IMR-90 (cell line): Measurements from ENCODE around the gene C17orf78. TPM values are rescaled to one million over a fixed set of nuclear protein-coding genes. Genes with fewer than 3 reads are reported as not detected.

Source experiments
- ATAC-seq: fragments of 200-7000 bp; cut with Tn5 transposase; 2 replicates; pipeline ENCODE4 v1.9.1; 2020; ENCODE audit warnings: low read depth, mild to moderate bottlenecking, moderate library complexity
- BruUV-seq: library from RNA; stranded (reverse); fragments of 400-500 nt; replicated peaks from 2 replicates; lab custom pipeline; 2021; lab: Mats Ljungman, UMichigan
- CTCF ChIA-PET: fragments of 300-600 bp; formaldehyde crosslinking; extraction: SDS; loops from one replicate; lab custom pipeline; 2021; ENCODE audit warnings: antibody characterized with exemption; lab: Yijun Ruan, JAX
- POLR2A ChIA-PET: fragments of 300-600 bp; sonication (Branson Sonifier 250); formaldehyde crosslinking; loops from one replicate; lab custom pipeline; 2022; ENCODE audit warnings: antibody characterized with exemption; ENCODE audit not compliant: unreplicated experiment; lab: Charles Lee
- DNase-seq: peaks from one replicate; pipeline ENCODE4 v3.0.0; 2013
- H2AFZ ChIP-seq: replicated peaks from 2 replicates; pipeline ENCODE3; 2013; ENCODE audit warnings: low read length, mild to moderate bottlenecking; ENCODE audit not compliant: poor library complexity
- H2AK5ac ChIP-seq: 2 replicates; pipeline ENCODE4 v1.6.1; 2013; ENCODE audit warnings: low read depth, low read length, inconsistent platforms
- H2AK9ac ChIP-seq: replicated peaks from 2 replicates; pipeline ENCODE3; 2013; ENCODE audit warnings: mild to moderate bottlenecking, low read depth, low read length, moderate library complexity; ENCODE audit not compliant: poor library complexity
- H2BK120ac ChIP-seq: 2 replicates; pipeline ENCODE4 v1.6.1; 2013; ENCODE audit warnings: low read depth, low read length, inconsistent platforms
- H2BK15ac ChIP-seq: 3 replicates; pipeline ENCODE4 v1.6.1; 2013; ENCODE audit warnings: low read depth, low read length, inconsistent platforms
- H2BK20ac ChIP-seq: 2 replicates; pipeline ENCODE4 v1.6.1; 2013; ENCODE audit warnings: low read depth, mild to moderate bottlenecking, inconsistent platforms, low read length, moderate library complexity
- H2BK5ac ChIP-seq: 2 replicates; pipeline ENCODE4 v1.6.1; 2013; ENCODE audit warnings: mild to moderate bottlenecking, low read depth, low read length, inconsistent platforms; ENCODE audit not compliant: poor library complexity, severe bottlenecking
- H3K14ac ChIP-seq: replicated peaks from 2 replicates; pipeline ENCODE4 v1.6.1; 2013; ENCODE audit warnings: low read depth, low read length, inconsistent platforms
- H3K18ac ChIP-seq: 2 replicates; pipeline ENCODE4 v1.6.1; 2013; ENCODE audit warnings: low read depth, low read length, control low read depth
- H3K23ac ChIP-seq: 2 replicates; pipeline ENCODE4 v1.6.1; 2013; ENCODE audit warnings: low read depth, low read length, inconsistent platforms
- H3K27ac ChIP-seq: 2 replicates; pipeline ENCODE4 v1.5.1; 2013; ENCODE audit warnings: mild to moderate bottlenecking, control low read depth, low read length; ENCODE audit not compliant: insufficient read depth
- H3K27me3 ChIP-seq: 2 replicates; pipeline ENCODE4 v1.6.1; 2013; ENCODE audit warnings: low read length; ENCODE audit not compliant: control insufficient read depth, insufficient read depth
- H3K36me3 ChIP-seq: 2 replicates; pipeline ENCODE4 v1.6.1; 2013; ENCODE audit warnings: low read length, mixed read lengths; ENCODE audit not compliant: control insufficient read depth, insufficient read depth
- H3K4ac ChIP-seq: 2 replicates; pipeline ENCODE4 v1.6.1; 2013; ENCODE audit warnings: low read depth, low read length, inconsistent platforms
- H3K4me1 ChIP-seq: 2 replicates; pipeline ENCODE4 v1.6.1; 2013; ENCODE audit warnings: low read length, mixed read lengths; ENCODE audit not compliant: control insufficient read depth, insufficient read depth
- H3K4me2 ChIP-seq: 2 replicates; pipeline ENCODE4 v1.6.1; 2013; ENCODE audit warnings: low read depth, mild to moderate bottlenecking, control low read depth, low read length, moderate library complexity
- H3K4me3 ChIP-seq: 2 replicates; pipeline ENCODE4 v1.5.1; 2013; ENCODE audit warnings: low read depth, mild to moderate bottlenecking, control low read depth, low read length, moderate library complexity; ENCODE audit not compliant: insufficient read depth
- H3K56ac ChIP-seq: 2 replicates; pipeline ENCODE4 v1.6.1; 2013; ENCODE audit warnings: low read length, inconsistent platforms; ENCODE audit not compliant: insufficient read depth; ENCODE audit errors: extremely low read depth
- H3K79me1 ChIP-seq, 2 experiments: 2 replicates each; pipeline ENCODE4 v1.6.1; 2013; ENCODE audit warnings: low read length in 2 of 2, inconsistent platforms in 1 of 2, low read depth in 1 of 2
- H3K9ac ChIP-seq: 2 replicates; pipeline ENCODE4 v1.6.1; 2013; ENCODE audit warnings: low read depth, low read length, control low read depth
- H3K9me1 ChIP-seq: 2 replicates; pipeline ENCODE4 v1.6.1; 2013; ENCODE audit warnings: low read length, inconsistent platforms; ENCODE audit not compliant: insufficient read depth
- H3K9me3 ChIP-seq: 2 replicates; pipeline ENCODE4 v1.6.1; 2013; ENCODE audit warnings: low read length; ENCODE audit not compliant: control insufficient read depth, insufficient read depth
- H4K20me1 ChIP-seq: 2 replicates; pipeline ENCODE4 v1.6.1; 2013; ENCODE audit warnings: low read length, inconsistent platforms; ENCODE audit not compliant: insufficient read depth
- H4K5ac ChIP-seq: 2 replicates; pipeline ENCODE4 v1.6.1; 2013; ENCODE audit warnings: mild to moderate bottlenecking, low read depth, low read length, control low read depth
- H4K8ac ChIP-seq, 2 experiments: 2 replicates each; pipeline ENCODE4 v1.6.1; 2013; ENCODE audit warnings: low read depth in 2 of 2, low read length in 2 of 2, control low read depth in 1 of 2, inconsistent platforms in 1 of 2
- H4K91ac ChIP-seq: 2 replicates; pipeline ENCODE4 v1.6.1; 2013; ENCODE audit warnings: low read depth, low read length, inconsistent platforms; ENCODE audit not compliant: insufficient read depth
- POLR2A ChIP-seq: IDR thresholded peaks from 2 replicates; pipeline ENCODE4 v1.6.1; 2012; ENCODE audit warnings: mild to moderate bottlenecking, low read depth, low read length
- WGBS, 2 experiments: methylation state at CpG; one replicate each; pipeline versions ENCODE4 v1.1.5 to v1.1.7; 2013; ENCODE audit warnings: missing lambda C conversion rate in 2 of 2; ENCODE audit not compliant: insufficient read length in 1 of 2; ENCODE audit errors: extremely low coverage in 2 of 2; 5-methylcytosine and 5-hydroxymethylcytosine counted together
- dilution Hi-C: fragments of 300-500 bp; cut with HindIII; formaldehyde crosslinking; loops from one replicate; pipeline ENCODE4 v1.14.3; 2018; ENCODE audit warnings: low sequenced_read_pairs; ENCODE audit not compliant: unreplicated experiment
- in situ Hi-C: fragments of 300-500 bp; cut with MboI; formaldehyde crosslinking; loops from 3 replicates; pipeline ENCODE4 v1.14.3; 2019; ENCODE audit warnings: low sequenced_read_pairs, inconsistent platforms, mixed read lengths
- intact Hi-C: fragments of 100-400 bp; cut with micrococcal nuclease; formaldehyde crosslinking; loops from 2 replicates; pipeline ENCODE4 v1.10.0; 2022
- polyA plus RNA-seq, 3 experiments: library from polyadenylated mRNA; depleted of rRNA; stranded (reverse); fragments of >200 nt; gene quantifications; 2 replicates each; pipeline ENCODE4 v1.2.3, GENCODE V29; 2012; ENCODE audit warnings: low replicate concordance in 1 of 3
- total RNA-seq: library from RNA; depleted of rRNA; stranded (reverse); fragments of >200 nt; gene quantifications from 2 replicates; pipeline ENCODE4 v1.2.3, GENCODE V29; 2012
- TF ChIP-seq, protein P1 (sequence below): conservative IDR thresholded peaks from 2 replicates; pipeline ENCODE4 v1.5.1; 2012; ENCODE audit warnings: mild to moderate bottlenecking, low read depth, low read length, improper control_type of control experiment

C17orf78 gene
- total and polyA plus RNA-seq, 2 of the 4 experiments (the other 2 are of a cell fraction): not detected

DNA sequence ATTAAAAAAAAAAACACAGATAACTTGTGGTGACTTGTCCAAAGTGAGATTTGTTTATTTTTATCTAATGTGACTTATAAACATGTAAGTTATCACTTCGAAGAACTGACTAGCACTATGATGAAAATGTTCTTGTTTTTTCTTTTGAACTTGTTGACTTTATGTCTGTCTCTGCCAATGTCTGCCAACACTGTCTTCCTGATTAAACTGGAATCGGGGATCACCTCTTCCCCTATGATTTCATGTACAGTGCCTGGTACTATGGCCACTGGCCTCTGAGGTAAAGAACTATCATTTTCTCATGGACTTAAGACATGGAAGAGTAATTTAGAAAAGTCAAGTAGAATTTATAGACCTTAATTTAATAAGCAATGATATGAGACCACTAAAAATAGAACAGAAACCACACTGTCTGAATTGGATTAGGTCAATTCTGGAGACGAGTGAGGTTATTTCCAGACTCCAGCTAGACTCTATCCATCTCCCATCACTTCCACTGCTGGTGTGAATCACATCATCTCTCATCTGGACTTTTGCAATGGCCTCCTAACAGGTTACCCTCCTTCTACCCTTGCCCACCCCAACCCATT lies 8.9 kb downstream of the C17orf78 start:
- Histone ChIP-seq H3K9me1 (no peaks in the 10 kb centered on the region), H3K4me1 (peaks cover 4% of the 10 kb centered on the region; the same call in 1 of the 2 replicates), H3K4me3 (no peak overlapping the region), H2AK9ac (no peak overlapping the region), H3K27ac (no peak overlapping the region), H2BK5ac (no peak overlapping the region), H3K27me3 (no peaks in the 10 kb centered on the region), H4K91ac (no peak overlapping the region), H2AK5ac (no peak overlapping the region), H4K8ac (no peak overlapping the region), H3K23ac (no peak overlapping the region), H3K79me1 (peaks cover 0 to 14% of the 10 kb centered on the region in 2 experiments; a peak in 3 of 4 replicates), H3K9me3 (no peaks in the 10 kb centered on the region), H4K20me1 (no peaks in the 10 kb centered on the region), H2BK20ac (no peak overlapping the region), H3K14ac (no peak overlapping the region), H3K36me3 (no peaks in the 10 kb centered on the region), H2BK120ac (no peak overlapping the region), H4K5ac (no peak overlapping the region), H2BK15ac (no peak overlapping the region), H3K9ac (no peak overlapping the region), H3K56ac (no peak overlapping the region), H3K18ac (no peak overlapping the region), H2AFZ (no peak overlapping the region), H3K4me2 (no peak overlapping the region), H3K4ac (no peak overlapping the region)
- intact Hi-C loops: no loop called here
- BruUV-seq: no TSS peak
- DNase-seq (no peak), ATAC-seq (no peak)
- TF ChIP-seq, protein P1, sequence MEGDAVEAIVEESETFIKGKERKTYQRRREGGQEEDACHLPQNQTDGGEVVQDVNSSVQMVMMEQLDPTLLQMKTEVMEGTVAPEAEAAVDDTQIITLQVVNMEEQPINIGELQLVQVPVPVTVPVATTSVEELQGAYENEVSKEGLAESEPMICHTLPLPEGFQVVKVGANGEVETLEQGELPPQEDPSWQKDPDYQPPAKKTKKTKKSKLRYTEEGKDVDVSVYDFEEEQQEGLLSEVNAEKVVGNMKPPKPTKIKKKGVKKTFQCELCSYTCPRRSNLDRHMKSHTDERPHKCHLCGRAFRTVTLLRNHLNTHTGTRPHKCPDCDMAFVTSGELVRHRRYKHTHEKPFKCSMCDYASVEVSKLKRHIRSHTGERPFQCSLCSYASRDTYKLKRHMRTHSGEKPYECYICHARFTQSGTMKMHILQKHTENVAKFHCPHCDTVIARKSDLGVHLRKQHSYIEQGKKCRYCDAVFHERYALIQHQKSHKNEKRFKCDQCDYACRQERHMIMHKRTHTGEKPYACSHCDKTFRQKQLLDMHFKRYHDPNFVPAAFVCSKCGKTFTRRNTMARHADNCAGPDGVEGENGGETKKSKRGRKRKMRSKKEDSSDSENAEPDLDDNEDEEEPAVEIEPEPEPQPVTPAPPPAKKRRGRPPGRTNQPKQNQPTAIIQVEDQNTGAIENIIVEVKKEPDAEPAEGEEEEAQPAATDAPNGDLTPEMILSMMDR: no peak
- no peak for TF ChIP-seq POLR2A
- in situ Hi-C loops: no loop called here
- ChIA-PET CTCF (interaction anchor here (0.6 to 0.7 kb wide), 2 partner anchors 11 to 14 kb away, joined by 3 to 5 read pairs; no protein-coding TSS in a partner anchor), POLR2A (no interaction called here)
- 43% methylated on average over 1 of the region's 3 CpGs; no CpG with 5 or more reads in 1 of the 2 experiments for WGBS, 2 experiments
- dilution Hi-C loops: no loop called here
